HG03521 (cell line): Measurements from ENCODE around the gene KIF20B.

Source experiments
- ATAC-seq: cut with Tn5 transposase; IDR thresholded peaks from one replicate; pipeline ENCODE4 v1.9.1; 2021; ENCODE audit warnings: mild to moderate bottlenecking, moderate library complexity; ENCODE audit not compliant: unreplicated experiment

The KIF20B gene

DNA sequence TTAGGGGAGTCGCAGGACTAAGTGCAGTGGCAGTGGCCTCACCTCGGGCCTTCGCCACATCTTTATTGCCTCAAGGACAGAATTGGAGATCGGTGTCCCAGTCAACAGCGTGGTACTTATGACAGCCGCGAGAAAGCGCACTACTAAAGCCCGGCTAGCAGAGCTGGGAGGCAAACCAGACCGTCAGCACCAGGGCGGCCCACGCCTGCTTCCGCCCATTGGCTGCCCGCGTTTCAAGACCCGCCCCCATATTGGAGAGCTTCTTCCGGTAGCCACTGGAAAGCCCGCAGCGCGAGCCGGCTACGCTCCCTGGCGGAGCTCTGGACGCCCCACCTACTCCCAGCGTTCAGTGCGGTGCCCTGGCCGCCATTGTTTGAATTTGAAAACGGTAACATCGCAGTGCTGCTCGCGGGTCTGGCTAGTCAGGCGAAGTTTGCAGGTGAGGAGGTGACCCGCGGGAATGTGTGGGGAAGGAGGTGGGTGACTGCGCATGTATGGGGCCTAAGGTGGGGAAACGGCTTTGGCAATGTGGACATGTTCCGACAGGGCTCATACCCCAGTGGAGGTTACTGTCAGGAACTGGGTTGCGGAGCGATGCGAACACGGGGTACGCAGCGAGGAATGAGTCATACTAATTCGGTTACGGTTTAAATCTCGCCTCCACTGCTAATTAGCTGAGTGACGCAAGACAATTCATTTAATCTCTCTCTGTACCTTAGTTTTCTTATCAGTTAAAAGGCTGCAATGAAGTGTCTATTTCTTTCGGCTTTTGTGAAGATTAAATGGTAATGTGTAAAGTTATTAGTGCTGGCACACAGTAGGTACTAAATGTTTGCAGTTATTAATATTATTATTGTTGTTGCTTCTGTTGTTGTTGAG is at the start of gene KIF20B:
Gene KIF20B (plus strand): TSS at position 349 of the 879 bp plus-strand sequence. CDS start 3,705 bp downstream, outside the sequence.
- peak; percentile 98 for ATAC-seq

DNA sequence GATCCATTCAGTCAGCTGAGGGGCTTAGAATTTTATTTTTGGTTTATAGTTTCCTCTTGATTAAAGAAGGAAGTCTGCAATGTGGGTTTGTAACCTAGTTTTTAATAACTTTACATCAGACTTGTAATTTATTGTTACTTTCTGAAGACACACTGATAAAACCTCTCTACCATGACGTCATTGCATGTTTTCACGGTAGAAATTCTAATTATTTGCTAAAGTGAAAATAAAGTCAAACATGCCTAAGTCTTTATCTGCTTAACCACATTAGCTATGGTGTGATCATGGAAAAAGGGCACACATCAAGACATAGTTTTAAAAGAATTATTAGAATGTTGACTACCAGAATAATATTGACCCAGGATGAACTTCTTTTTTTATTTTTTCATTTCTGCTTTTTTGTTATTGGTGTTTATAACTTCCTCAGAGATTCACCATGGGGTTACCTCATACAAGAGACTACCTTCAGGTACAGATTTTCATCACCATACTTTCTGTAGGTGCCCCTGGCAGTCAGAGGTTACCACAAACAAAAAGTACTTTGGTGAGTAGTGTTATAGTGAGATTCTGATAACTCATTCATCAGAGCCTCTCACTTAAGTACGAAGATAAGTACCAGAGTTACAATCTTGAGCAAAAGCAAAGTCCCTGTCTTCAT is 49.3 kb upstream of the KIF20B start:
- peak; percentile 55 for ATAC-seq

DNA sequence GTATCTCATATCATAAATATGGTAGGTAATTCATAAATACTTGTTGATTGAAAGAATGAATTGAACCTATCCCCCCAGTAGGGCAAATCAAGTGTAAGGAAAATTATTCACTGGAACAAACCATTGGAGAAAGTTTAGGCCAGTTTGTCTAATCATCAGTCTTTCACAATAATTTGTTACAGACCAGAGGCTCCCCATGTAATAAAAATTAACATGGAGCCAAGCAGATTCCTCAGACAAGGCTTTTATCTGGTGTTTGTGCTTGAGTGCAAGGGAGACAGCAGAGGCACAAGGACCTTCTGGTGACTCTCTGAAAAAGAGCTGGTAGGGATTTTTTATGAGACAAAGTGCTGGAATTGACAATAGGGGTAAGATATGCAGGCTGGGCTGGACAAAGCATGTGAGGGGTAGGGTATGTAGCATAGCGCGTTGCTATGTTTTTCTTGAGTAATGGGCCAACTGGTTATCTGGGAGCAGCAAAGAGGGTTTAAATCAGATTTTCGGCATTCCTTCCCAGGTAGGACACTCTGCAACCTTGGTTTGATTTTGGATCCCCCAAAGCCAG is 48.5 kb upstream of the KIF20B start:
- no peak for ATAC-seq

GRCh38 chr10:89653410-89653869 is 48.0 kb upstream of the KIF20B start:
- ATAC-seq, result peak; percentile 51

GRCh38 chr10:89655722-89656121 is 45.7 kb upstream of the KIF20B start:
- ATAC-seq, result no peak

GRCh38 chr10:89657302-89657701 is 44.1 kb upstream of the KIF20B start:
- no peak for ATAC-seq

DNA sequence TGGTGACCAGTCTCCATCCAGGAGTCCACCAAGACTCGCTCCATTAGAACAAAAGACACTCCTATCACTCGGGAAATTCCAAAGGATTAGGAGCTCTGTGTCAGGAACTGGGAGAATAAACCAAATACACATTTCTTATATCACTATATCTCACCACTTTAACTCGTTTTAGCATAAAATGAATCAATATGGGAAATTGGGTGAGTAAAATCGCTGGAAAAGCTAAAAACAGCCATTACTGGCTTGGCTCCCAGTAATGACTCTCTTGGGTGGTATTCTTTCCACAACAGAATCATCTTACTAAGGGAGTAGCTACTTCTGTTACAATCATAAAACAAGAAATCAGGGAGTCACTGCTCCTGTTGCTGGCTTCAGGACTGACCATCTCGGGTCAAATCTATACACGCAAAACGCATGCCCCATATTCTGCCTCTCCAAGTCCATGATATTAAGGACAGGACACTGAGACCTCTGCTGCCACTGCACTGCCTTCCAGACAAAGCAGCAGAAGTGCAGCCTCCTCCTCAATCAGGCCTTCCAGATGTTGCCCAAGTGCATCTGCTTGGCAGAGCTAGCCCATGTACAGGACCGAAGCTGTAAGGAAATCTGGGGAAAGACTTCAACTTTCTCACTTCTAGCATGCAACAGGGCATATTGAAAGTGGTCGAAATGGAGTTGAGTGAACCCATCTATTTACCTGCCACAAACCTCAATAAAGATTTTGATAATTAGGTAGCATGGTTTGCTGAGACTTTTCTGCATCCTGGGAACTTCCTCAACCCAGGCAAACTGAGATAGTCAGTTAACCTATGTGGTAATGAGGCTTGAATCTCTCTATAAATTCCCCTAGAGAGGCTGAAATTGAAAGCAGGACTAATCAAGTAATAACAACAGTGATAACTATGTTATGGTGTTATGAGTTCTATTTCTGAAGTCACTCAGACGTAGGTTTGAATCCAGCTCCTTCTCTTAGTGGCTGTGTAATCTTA is 42.0 kb upstream of the KIF20B start:
- no peak for ATAC-seq

- no peak for ATAC-seq
These were observed 38.8 kb upstream of the KIF20B start for GRCh38 chr10:89662596-89662995.

- no peak for ATAC-seq
These were observed 38.2 kb upstream of the KIF20B start for GRCh38 chr10:89663144-89663543.

DNA sequence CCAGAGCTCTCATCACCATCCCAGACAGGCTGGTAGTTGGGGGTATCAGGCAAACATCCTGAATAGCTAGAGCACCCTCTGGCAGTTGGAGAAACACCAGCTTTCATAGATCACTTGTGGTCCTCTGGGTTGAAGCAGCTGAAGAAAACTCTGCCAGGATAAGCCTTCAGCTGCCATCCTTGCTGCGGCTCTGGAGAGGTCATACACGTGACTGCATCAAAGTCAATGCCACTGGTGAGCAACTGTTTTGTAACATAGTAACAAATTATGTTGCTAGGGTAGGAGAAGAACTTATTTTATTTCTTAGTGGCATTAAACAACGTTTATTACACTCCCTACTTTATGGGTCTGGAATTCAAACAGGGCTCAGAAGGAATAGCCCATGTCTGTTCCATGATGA is 37.2 kb upstream of the KIF20B start:
- no peak for ATAC-seq

DNA sequence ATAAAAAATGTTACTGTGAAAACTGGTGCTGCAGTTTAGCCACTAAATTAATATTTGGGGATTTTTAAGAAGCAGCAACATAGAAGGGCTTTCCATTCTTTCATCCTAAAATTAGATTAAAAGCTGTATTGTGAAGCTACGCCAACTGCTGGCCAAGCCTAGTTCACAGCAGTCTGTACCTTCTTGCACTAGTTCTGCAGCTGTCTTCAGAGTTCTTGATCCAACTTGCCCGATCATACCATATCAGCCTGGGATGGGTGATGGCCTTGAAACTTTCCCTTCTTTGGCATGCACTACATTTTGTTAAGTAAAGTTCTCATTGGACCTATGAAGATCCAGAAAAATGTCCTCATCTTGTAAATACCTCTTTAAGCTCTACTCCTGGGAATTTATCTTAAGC is 36.1 kb upstream of the KIF20B start:
- no peak for ATAC-seq

DNA sequence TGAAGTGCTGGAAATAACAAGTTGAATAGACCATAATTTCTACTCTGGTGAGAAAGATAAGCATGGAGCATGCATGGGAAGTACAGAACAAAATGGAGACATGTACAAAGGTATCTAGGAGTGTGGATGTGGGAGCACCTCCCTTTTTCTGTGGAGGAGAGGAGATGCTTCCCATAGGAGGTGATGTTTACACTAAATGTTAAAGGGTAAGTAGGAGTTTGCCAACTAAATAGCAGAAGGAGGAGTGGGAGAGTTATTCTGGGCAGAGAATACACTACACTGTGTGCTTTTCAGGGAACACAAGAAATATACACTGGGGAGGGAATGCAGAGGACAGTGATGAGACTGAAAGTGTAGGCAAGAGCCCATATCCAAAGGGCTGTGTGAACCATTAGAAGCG is 35.3 kb upstream of the KIF20B start:
- no peak for ATAC-seq

DNA sequence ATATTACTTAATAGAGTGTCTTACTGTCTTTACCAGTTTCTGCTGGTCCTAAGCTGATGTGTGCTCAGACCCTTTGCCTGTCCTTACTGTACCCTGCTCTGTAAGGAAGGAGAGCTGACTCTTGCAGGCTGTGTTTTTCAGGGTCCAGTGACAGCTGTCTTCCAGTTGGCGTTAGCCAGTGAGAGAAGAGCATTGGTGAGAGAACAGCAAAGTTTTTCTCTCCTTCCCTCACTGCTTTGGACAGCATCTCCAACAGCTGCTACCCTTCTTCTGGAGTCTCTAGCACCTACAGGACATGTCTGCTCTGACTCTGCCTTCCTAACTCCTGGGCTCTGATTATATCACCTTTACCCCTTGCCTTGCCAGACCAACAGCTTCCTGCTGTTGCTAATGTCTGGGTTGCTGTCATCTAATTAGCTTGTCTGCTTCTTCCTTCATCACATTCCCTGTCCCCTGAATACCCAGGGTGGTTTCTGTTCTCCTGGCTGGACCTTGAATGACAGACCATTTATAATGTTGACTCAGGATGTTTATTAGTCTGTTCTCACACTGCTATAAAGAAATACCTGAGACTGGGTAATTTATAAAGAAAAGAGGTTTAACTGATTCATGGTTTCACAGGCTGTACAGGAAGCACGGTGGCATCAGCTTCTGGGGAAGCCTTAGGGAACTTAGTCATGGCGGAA is 32.9 kb upstream of the KIF20B start:
- no peak for ATAC-seq

GRCh38 chr10:89669985-89670384 is 31.4 kb upstream of the KIF20B start:
- ATAC-seq, result no peak

- ATAC-seq, result no peak
These were observed 30.5 kb upstream of the KIF20B start for GRCh38 chr10:89670926-89671325.

GRCh38 chr10:89677341-89677740 is 24.0 kb upstream of the KIF20B start:
- ATAC-seq, result no peak

DNA sequence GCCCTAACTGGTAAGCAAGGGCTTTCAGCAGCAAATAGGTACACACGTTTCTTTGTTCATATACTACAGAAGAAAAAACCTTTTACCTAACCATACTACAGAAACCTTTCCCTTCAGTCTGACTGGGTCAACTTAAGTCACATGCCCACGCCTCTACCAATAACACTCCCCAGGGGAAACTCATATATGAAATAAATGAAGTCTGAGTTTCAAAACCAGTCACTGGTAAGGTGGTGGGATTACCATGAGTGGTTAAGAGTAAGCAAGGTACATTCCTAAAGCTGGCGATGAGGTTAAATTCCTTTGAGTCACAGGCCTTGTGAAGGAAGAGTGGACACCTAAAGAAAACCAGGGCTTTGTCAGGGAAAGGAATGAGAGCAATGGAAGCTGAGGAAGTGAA is 21.4 kb upstream of the KIF20B start:
- no peak for ATAC-seq

DNA sequence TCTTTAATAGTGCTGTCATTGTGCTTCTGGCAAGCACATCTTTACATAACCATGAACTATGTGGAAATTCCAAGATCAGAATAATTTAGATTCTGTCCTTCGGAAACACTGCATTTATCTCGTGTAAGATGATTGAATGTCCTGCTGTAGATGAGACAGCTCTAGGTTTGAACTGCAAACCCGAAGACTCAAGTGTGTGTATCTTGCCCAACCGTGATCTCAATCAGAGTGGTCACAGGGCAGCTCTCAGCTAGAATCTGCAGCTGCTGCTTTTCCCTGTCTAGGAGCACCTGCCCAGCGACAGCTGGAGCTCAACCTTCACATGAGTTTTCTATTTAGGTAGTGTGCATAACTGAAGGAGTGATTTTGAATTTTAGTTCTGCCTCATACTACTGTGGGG is 17.5 kb upstream of the KIF20B start:
- ATAC-seq, result no peak

GRCh38 chr10:89684604-89685003 is 16.8 kb upstream of the KIF20B start:
- no peak for ATAC-seq

DNA sequence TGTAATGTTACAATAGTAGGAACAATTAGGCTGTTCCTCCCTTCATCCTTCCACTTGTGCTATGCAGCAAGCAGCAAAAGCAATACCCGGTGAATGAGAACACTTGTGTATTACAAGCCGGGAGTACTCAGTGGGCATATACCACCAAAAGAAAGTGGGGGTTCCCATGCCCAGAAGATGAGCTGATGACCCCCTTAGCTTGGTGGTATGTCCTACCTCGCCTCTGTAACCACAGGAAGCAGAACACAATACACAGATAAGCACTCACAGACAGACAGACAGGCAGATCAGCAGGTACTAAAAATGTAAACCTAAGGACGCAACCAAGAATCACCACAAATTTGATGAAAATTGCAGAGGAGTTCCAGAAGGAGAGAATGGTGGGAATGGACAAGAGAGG is 15.5 kb upstream of the KIF20B start:
- ATAC-seq, result no peak
